Activated CD4-positive, alpha-beta T cell treated with anti-CD3 and anti-CD28 coated beads, Interleukin-2, Interleukin-4, amounts not matched to agents 100 ng/mL and 50 ng/mL, durations not matched to agents 16 hours and 8 hours (primary cell): ENCODE results near the gene ZNF337.
"Not testable (repeated sequence)": the region's sequence is repeated elsewhere in the genome, so short reads cannot be mapped to it uniquely, and the experiment has no call there.

Experiments
- DNase-seq: peaks from one replicate; pipeline ENCODE4 v3.0.0-alpha.2; 2020; ENCODE audit warnings: low spot score

The ZNF337 gene

DNA sequence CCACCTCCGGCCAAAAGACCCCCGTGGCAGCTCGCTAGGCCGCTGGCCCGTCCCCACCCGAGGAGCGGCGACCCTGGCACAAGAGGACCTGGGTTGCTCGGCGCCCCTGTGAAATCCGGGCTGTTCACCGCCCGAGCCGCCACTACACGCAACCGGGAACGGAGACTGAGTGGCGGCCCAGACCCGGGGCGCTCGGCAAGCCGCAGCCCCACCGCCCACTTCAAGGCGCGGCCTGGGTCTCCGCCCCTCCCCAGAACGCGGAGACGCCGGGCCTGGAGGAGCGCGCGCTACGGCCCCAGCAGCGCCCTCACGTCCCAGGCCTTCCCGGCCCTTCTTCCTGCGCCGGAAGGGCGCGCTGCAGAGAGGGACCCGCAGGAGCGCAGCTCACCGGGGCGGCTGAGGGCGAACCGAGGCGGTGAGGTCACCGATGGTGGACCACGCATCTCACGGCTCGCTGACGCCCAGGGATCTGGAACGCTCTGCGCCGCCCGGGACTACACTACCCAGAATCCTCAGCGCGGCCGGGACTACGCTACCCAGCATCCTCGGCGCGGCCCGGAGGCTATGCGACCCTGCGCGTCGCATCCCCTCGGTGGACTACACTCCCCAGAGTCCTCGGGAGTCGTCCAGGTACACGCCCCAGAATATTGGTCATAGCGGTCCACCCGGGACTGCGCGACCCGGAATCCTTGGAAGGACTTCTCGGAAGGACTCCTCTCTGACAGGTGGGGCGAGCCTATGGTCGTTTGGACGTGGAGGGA is at the start of gene ZNF337:
ZNF337 (minus strand) TSS at position 483 of the 761 bp plus-strand sequence. CDS start 10,436 bp downstream, outside the sequence.
- peak; percentile 95 for DNase-seq

DNA sequence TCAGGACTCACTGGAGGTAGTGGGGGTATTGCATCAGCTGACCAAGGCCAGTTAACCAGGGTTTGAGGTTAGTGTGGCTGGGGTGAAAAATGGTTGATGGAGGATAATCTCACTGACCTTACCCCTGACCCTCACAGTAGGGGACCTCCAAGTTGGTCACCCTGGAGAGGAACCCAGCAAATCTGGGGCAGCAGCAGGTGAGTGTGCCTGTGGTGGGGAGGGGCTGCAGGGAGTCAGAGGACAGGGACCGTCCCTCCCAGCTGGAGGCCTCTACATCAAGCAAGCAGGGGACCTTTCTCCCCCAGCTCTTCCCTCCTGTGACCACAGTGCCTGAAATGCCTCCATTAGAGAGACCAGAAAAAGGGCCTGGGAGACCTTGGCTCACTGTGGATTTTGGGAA is 49.1 kb upstream of the ZNF337 start:
- DNase-seq: no peak

- DNase-seq: no peak
Observed at GRCh38 chr20:25745100-25745499, 48.4 kb upstream of the ZNF337 start.

DNA sequence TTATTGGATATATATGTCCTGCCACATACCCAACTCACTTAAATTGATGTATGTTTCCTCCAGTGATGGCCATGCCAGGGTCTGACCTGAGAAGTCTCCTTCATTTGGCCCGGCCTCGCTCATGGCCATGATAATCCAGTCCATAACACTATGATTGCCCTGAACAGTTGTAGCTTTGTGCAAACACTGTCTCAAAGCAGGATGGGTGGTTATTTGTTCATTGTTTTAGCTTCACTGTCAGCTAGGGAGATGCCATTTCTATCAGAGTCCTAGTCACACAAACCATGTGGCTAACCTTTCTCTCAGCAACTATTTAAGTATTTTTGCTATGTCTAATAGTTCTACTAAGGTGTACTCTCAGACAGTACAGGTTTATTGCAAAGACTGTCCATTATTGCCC is 47.6 kb upstream of the ZNF337 start:
- DNase-seq: no peak

- DNase-seq: no peak
Observed at GRCh38 chr20:25741088-25741487, 44.4 kb upstream of the ZNF337 start.

DNA sequence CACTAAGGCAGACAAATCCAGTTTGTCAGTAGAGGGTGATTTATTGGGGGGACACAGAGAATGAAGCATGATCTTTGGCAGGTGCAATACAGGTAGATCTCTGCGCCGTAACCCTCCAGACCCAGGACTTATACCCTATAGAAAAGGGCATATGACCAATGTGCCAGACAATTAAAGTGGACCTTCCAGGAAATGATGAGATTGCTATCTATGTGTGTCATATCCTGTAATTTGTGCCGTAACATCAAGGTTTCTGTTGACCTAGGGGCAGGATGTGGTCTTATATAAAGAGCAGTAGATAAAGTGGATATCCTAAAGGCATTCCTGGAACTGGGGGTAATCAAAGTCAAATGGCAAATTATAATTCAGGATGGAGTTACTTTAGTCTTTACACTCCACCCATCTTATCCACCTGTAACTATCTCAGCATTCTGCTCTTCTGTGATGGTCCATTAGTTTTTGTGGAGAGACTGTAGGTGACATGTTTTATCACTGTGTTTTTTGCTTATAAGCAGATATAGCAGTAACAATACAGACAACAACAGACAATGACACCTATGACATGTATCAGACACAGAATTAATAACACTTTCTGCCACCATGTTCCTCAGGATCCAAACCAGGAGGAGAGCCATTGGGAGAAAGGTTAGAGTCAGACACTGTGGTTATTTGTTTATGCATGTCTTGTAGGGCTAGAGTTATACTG is 43.1 kb upstream of the ZNF337 start:
- DNase-seq: peak; percentile 15

DNA sequence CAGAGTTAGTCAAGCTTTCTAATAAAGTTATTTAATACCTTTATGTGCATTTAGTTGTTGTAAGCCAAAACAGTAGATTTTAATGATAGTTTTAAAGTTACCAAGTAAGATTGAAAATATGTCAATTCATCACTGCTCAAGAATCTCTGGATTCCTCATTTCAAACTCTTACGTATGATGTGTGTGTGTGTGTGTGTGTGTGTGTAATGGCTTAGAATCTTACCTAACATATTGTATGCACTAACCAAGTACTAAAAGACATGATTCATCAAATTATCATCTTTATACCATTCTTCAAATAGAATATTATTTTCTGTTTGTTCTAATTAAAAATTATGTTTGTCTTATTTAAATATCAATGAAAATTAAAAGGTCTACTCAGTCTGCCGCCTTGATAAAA is 41.5 kb upstream of the ZNF337 start:
- DNase-seq: no peak

DNA sequence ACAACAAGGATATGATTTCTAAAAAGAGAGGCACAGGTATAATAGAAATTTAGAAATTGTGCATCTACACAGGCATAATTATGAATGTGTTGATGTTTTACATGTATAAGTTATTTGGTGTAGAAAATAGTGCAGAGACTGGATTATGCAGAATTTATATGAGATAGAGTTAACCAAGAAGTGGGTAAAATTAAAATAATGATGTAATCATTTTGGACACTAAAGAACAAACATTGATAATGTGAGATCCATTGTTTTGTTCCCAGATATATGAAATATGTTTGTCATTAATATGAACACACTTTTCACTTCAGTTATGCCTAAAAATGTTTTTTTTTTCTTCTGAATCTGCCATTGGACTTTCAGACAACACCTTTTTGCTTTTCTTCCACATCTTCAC is 37.2 kb upstream of the ZNF337 start:
- DNase-seq: no peak

DNA sequence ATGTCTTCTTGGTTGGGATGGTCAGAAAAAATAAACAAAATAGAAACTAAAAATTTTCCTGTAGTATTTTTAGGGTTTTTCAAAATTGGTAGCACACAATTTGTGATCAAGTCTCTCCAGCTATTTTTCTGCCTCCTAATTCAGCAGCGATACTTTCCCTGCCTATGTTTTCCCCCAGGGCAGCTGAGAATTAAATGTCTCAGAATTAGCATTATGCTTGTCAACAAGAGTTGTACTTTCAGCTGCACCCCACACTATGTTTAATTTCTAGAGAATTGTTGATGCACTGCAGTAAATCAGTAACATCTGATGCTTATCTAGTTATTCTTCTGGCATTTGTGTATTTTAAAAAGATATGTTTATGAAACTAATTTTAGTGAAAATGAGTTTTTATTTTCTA is 34.2 kb upstream of the ZNF337 start:
- no peak for DNase-seq

- no peak for DNase-seq
Observed at GRCh38 chr20:25726357-25726756, 29.7 kb upstream of the ZNF337 start.

DNA sequence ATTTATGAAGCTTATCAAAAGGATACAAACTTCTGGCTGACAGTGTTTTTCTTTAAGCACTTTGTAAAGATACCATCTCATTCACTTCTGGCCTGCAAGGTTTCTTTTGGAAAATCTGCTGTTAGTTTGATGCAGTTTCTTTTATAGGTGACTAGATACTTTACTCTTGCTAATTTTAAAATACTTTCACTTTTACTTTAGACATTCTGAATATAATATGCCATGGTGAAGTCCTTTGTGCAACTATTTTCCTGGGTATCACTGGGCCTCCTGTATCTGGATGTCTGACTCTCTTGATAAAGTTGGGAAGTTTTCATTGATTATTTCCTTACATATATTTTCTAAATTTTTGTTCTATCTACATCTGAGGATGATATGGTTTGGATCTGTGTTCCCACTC is 29.0 kb upstream of the ZNF337 start:
- no peak for DNase-seq

- DNase-seq: no peak
Observed at GRCh38 chr20:25723975-25724374, 27.3 kb upstream of the ZNF337 start.

DNA sequence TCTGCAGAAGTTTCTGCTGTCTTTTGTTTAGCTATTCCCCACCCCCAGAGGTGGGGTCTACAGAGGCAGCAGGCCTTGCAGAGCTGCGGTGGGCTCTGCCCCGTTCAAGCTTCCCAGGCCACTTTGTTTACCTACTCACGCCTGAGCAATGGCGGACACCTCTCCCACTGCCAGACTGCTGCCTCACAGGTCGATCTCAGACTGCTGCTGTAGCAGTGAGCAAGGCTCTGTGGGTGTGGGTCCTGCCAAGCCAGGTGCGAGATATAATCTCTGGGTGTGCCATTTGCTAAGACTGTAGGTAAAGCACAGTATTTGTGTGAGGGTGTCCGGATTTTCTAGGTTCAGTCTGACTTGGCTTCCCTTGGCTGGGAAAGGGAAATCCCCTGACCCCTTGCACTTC is 23.6 kb upstream of the ZNF337 start:
- no peak for DNase-seq

- DNase-seq: not testable (repeated sequence)
Observed at GRCh38 chr20:25718896-25719809, 22.5 kb upstream of the ZNF337 start.

DNA sequence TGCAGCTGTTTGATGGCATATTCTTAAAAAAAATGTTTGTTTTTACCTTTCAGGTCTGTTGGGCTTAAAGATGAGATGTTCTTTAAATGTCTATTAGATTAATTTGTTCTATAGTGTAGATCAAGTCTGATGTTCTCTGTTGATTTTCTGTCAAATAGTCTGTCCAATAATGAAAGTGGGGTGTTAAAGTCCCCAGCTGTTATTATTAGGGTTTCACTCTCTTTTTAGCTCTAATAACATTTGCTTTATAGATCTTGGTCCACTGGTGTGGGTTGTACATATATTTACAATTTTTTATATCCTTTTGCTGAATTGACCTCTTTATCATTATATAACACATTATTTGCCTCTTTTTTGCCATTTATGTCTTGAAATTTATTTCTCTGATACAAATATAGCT is 11.0 kb upstream of the ZNF337 start:
- no peak for DNase-seq

GRCh38 chr20:25706793-25707192 is 10.1 kb upstream of the ZNF337 start:
- DNase-seq: peak; percentile 27

DNA sequence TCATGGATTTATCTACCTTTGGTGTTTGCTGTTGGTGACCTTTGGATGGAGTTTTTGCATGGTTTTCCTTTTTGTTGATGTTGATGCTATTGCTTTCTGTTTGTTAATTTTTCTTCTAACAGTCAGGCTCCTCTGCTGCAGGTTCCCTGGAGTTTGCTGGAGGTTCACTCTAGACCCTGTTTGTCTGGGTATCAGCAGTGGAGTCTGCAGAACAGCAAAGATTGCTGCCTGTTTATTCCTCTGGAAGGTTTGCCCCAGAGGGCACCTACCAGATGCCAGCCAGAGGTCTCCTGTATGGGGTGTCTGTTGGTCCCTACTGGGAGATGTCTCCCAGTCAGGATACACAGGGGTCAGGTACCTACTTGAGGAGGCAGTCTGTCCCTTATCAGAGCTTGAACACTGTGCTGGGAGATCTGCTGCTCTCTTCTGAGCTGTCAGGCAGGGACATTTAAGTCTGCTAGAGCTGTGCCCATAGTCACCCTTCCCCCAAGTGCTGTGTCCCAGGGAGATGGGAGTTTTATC is 9.2 kb upstream of the ZNF337 start:
- DNase-seq: no peak

- DNase-seq: not testable (repeated sequence)
Observed at GRCh38 chr20:25704303-25704702, 7.7 kb upstream of the ZNF337 start.

DNA sequence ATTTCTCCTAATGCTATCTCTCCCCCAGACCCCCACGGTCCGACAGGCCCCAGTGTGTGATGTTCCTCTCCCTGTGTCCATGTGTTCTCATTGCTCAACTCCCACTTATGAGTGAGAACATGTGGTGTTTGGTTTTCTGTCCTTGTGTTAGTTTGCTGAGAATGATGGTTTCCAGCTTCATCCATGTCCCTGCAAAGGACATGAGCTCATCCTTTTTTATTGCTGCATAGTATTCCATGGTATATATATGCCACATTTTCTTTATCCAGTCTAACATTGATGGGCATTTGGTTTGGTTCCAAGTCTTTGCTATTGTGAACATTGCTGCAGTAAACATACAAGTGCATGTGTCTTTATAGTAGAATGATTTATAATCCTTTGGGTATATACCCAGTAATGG is 4.2 kb upstream of the ZNF337 start:
- not testable (repeated sequence) for DNase-seq

DNA sequence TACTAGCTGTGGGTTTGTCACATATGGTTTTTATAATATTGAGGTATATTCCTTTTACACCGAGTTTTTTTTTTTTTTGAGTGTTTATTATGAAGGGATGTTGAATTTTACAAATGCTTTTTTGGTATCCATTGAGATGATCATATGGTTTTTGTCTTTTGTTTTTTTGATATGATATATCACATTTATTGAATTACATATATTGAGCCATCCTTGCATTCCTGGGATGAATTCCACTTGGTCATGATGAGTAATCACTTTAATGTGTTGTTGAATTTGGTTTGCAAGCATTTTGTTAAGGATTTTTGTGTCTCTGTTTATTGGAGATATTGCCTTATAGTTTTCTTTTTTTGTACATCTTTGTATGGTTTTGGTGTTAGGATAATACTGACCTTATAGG is 3.3 kb upstream of the ZNF337 start:
- DNase-seq: no peak

GRCh38 chr20:25697132-25697446 is 436 bp upstream of the ZNF337 start:
- DNase-seq: no peak
